Right cardiac atrium (tissue), 5 donors: ENCODE results near the gene FXYD3. TPM values are rescaled to one million over a fixed set of nuclear protein-coding genes. Genes with fewer than 3 reads are reported as not detected.

Source experiments
- ATAC-seq, 2 donors: fragments of 200-7000 bp; cut with Tn5 transposase; one replicate each; pipeline versions ENCODE4 v1.8.0 to v1.9.1; 2020; ENCODE audit warnings: moderate library complexity in 2 of 2, mild to moderate bottlenecking in 1 of 2
- DNase-seq, 3 donors: peaks; one replicate each; pipeline ENCODE4 v3.0.0-alpha.2; 2020
- H3K27ac ChIP-seq: one replicate; pipeline ENCODE4 v1.5.1; 2013; ENCODE audit warnings: mild to moderate bottlenecking, low read length, control low read depth, moderate library complexity
- H3K27me3 ChIP-seq: one replicate; pipeline ENCODE4 v1.6.1; 2013; ENCODE audit not compliant: control insufficient read depth, insufficient read depth
- H3K4me1 ChIP-seq: one replicate; pipeline ENCODE4 v1.6.1; 2013; ENCODE audit warnings: low read length; ENCODE audit not compliant: control insufficient read depth, insufficient read depth
- H3K4me3 ChIP-seq: one replicate; pipeline ENCODE4 v1.5.1; 2013; ENCODE audit warnings: low read length, control low read depth
- H3K9me3 ChIP-seq: one replicate; pipeline ENCODE4 v1.6.1; 2013; ENCODE audit warnings: low read length; ENCODE audit not compliant: control insufficient read depth
- WGBS: extraction: QIAGEN DNeasy Blood & Tissue Kit; methylation state at CpG from one replicate; pipeline ENCODE4 v1.1.7; 2013; 5-methylcytosine and 5-hydroxymethylcytosine counted together
- intact Hi-C, 4 donors: fragments of 100-400 bp; cut with DNase I; formaldehyde crosslinking; loops; one replicate each; pipeline versions ENCODE4 v1.11.0 to v1.14.0; 2022 to 2023
- polyA plus RNA-seq: library from polyadenylated mRNA; stranded (reverse); fragments of 200-250 nt; gene quantifications from one replicate; pipeline ENCODE4 v1.2.3, GENCODE V29; 2013
- total RNA-seq, 4 donors: library from RNA; stranded (reverse); fragmentation: NEBNext Ultra II Directional; extraction: Animal tissue kit (Norgen Biotek cat#: 25700); gene quantifications; one replicate each; pipeline ENCODE4 v1.2.1, GENCODE V29; 2021
- donor health status: healthy with polysubstance abuse.
- donor health status: DM: no; HTN: yes; CAD: no.
- donor health status: DM: no; HTN: no; CAD: no.
- donor health status: DM: no; HTN: yes; CAD: no; lungs with severe emphysema.
- donor health status: DM: yes; HTN: yes; CAD: no.

Gene FXYD3
- total and polyA plus RNA-seq, 5 donors: 2.2 to 5.7 (median 4.8) TPM

GRCh38 chr19:35107545-35107944 is 8.1 kb upstream of the FXYD3 start:
- WGBS: 31% methylated on average over 5 of the region's 5 CpGs
- DNase-seq: peak in 2 of 3 donors; percentile 70 to 83
- H3K4me3 ChIP-seq: no peak overlapping the region
- H3K4me1 ChIP-seq: no peaks in the 10 kb centered on the region
- no peaks in the 10 kb centered on the region for H3K27me3 ChIP-seq
- intact Hi-C loops: no loop called here
- H3K27ac ChIP-seq: no peak overlapping the region
- H3K9me3 ChIP-seq: no peaks in the 10 kb centered on the region
- ATAC-seq: peak; percentile 76 to 86

- 78% methylated on average over 11 of the region's 11 CpGs for WGBS
- Histone ChIP-seq H3K4me1 (no peaks in the 10 kb centered on the region), H3K27me3 (no peaks in the 10 kb centered on the region), H3K9me3 (no peaks in the 10 kb centered on the region), H3K27ac (no peak overlapping the region), H3K4me3 (no peak overlapping the region)
- ATAC-seq (no peak), DNase-seq (no peak)
- intact Hi-C loops: no loop called here
Observed at GRCh38 chr19:35108730-35109129, 6.9 kb upstream of the FXYD3 start.

- 79% methylated on average over 22 of the region's 22 CpGs for whole genome bisulfite sequencing
- ATAC-seq (no peak), DNase-seq (peak in 1 of 3 donors; percentile 39)
- intact Hi-C loops: no loop called here
- Histone ChIP-seq H3K27me3 (no peaks in the 10 kb centered on the region), H3K4me3 (no peak overlapping the region), H3K9me3 (no peaks in the 10 kb centered on the region), H3K4me1 (no peaks in the 10 kb centered on the region), H3K27ac (no peak overlapping the region)
Observed at GRCh38 chr19:35109395-35110112, 6.1 kb upstream of the FXYD3 start.

GRCh38 chr19:35110974-35111373 is 4.6 kb upstream of the FXYD3 start:
- ATAC-seq: no peak
- Histone ChIP-seq H3K4me3 (no peak overlapping the region), H3K27ac (no peak overlapping the region), H3K27me3 (no peaks in the 10 kb centered on the region), H3K4me1 (no peaks in the 10 kb centered on the region), H3K9me3 (no peaks in the 10 kb centered on the region)
- 45% methylated on average over 9 of the region's 9 CpGs for WGBS
- intact Hi-C loops: no loop called here
- DNase-seq: peak in 1 of 3 donors; percentile 19

- Histone ChIP-seq H3K27ac (no peak overlapping the region), H3K4me1 (no peaks in the 10 kb centered on the region), H3K9me3 (no peaks in the 10 kb centered on the region), H3K4me3 (no peak overlapping the region), H3K27me3 (no peaks in the 10 kb centered on the region)
- DNase-seq: peak in 2 of 3 donors; percentile 33 to 44
- ATAC-seq: no peak
- WGBS: 87% methylated on average over 15 of the region's 15 CpGs
- intact Hi-C loops: no loop called here
Observed at GRCh38 chr19:35112995-35113688, 2.5 kb upstream of the FXYD3 start.

- intact Hi-C loops: loop anchor here in 1 of 4 donors (1.0 kb wide), 1 partner anchor 21 kb away; the partner anchor contains the start of gene LGI4
- no peaks in the 10 kb centered on the region for H3K4me1 ChIP-seq
- H3K9me3 ChIP-seq: no peaks in the 10 kb centered on the region
- no peak overlapping the region for H3K27ac ChIP-seq
- peak; percentile 69 to 92 (median 90) for DNase-seq
- H3K4me3 ChIP-seq: peak overlapping the region; percentile 26
- H3K27me3 ChIP-seq: no peaks in the 10 kb centered on the region
- 9% methylated on average over 23 of the region's 23 CpGs for WGBS
- peak; percentile 80 to 82 for ATAC-seq
Observed at GRCh38 chr19:35114353-35115176, 1.1 kb upstream of the FXYD3 start.

GRCh38 chr19:35116072-35116801 is 614 bp downstream of the FXYD3 start:
- ATAC-seq (no peak), DNase-seq (peak in 2 of 3 donors; percentile 28 to 43)
- Histone ChIP-seq H3K27me3 (no peaks in the 10 kb centered on the region), H3K9me3 (no peaks in the 10 kb centered on the region), H3K4me1 (no peaks in the 10 kb centered on the region), H3K27ac (no peak overlapping the region), H3K4me3 (no peak overlapping the region)
- intact Hi-C loops: no loop called here
- WGBS: 84% methylated on average over 13 of the region's 13 CpGs

GRCh38 chr19:35117116-35117515 is 1.5 kb downstream of the FXYD3 start:
- WGBS: 54% methylated on average over 8 of the region's 8 CpGs
- H3K27me3 ChIP-seq: no peaks in the 10 kb centered on the region
- no peak overlapping the region for H3K27ac ChIP-seq

GRCh38 chr19:35117799-35118198 is 2.2 kb downstream of the FXYD3 start:
- H3K4me3 ChIP-seq: no peak overlapping the region
- no peaks in the 10 kb centered on the region for H3K9me3 ChIP-seq
- intact Hi-C loops: no loop called here
- peak in 2 of 3 donors; percentile 27 to 37 for DNase-seq
- H3K27me3 ChIP-seq: no peaks in the 10 kb centered on the region
- ATAC-seq: no peak
- H3K4me1 ChIP-seq: no peaks in the 10 kb centered on the region
- WGBS: 73% methylated on average over 11 of the region's 11 CpGs
- H3K27ac ChIP-seq: no peak overlapping the region

More at GRCh38 chr19:35117116-35117515, 1.5 kb downstream of the FXYD3 start:
- DNase-seq (peak in 2 of 3 donors; percentile 3 to 13), ATAC-seq (no peak)
- Histone ChIP-seq H3K9me3 (no peaks in the 10 kb centered on the region), H3K4me1 (no peaks in the 10 kb centered on the region), H3K4me3 (no peak overlapping the region)
- intact Hi-C loops: no loop called here

GRCh38 chr19:35118268-35119020 is 2.8 kb downstream of the FXYD3 start:
- H3K27ac ChIP-seq: no peak overlapping the region
- H3K4me3 ChIP-seq: no peak overlapping the region
- ATAC-seq (peak in 1 of 2 donors; percentile 6), DNase-seq (peak in 2 of 3 donors; percentile 44 to 45)
- 76% methylated on average over 13 of the region's 13 CpGs for WGBS
- intact Hi-C loops: no loop called here
- H3K27me3 ChIP-seq: no peaks in the 10 kb centered on the region
- peaks cover under 1% of the 10 kb centered on the region for H3K4me1 ChIP-seq
- no peaks in the 10 kb centered on the region for H3K9me3 ChIP-seq
